Cardiac fibroblast (primary cell): ENCODE measurements around the gene IL18.
"Not testable (repeated sequence)": the region's sequence is repeated elsewhere in the genome, so short reads cannot be mapped to it uniquely, and the experiment has no call there.

Experiments used
- DNase-seq, 2 donors: peaks; one replicate each; pipeline versions ENCODE4 v3.0.0 to v3.0.0-alpha.2; 2010; ENCODE audit warnings: low read depth in 2 of 2
- H3K4me3 ChIP-seq, 2 donors: replicated peaks in 1 of 2; 1 replicate in 1 of 2; 2 replicates in 1 of 2; pipeline ENCODE4 v1.5.1; 2011; ENCODE audit warnings: low read depth in 2 of 2, low read length in 2 of 2, mild to moderate bottlenecking in 2 of 2, moderate library complexity in 1 of 2
- TF ChIP-seq, protein P1 (sequence below): IDR thresholded peaks from one replicate; pipeline ENCODE4 v1.5.1; 2011; ENCODE audit warnings: low read depth, mild to moderate bottlenecking, low read length, inconsistent platforms

Gene IL18

DNA sequence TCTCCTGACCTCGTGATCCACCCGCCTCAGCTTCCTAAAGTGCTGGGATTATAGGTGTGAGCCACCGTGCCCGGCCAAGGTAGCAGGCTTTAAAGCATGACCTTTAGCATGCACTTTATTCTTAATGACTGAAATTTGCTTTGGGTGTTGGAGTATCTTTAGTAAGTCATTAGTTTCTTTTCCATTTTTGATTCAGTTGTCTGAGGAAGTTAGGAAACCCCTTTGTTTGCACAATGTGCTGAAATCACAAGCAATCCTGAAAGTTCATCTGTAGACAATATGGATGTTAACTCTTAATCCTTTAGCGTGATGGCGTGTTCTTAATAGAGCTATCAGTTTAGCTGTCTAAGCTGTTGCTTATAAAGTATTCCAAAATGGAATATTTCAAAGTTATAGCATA, 60.4 kb downstream of the IL18 start:
- TF ChIP-seq, protein P1, sequence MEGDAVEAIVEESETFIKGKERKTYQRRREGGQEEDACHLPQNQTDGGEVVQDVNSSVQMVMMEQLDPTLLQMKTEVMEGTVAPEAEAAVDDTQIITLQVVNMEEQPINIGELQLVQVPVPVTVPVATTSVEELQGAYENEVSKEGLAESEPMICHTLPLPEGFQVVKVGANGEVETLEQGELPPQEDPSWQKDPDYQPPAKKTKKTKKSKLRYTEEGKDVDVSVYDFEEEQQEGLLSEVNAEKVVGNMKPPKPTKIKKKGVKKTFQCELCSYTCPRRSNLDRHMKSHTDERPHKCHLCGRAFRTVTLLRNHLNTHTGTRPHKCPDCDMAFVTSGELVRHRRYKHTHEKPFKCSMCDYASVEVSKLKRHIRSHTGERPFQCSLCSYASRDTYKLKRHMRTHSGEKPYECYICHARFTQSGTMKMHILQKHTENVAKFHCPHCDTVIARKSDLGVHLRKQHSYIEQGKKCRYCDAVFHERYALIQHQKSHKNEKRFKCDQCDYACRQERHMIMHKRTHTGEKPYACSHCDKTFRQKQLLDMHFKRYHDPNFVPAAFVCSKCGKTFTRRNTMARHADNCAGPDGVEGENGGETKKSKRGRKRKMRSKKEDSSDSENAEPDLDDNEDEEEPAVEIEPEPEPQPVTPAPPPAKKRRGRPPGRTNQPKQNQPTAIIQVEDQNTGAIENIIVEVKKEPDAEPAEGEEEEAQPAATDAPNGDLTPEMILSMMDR: no peak
- DNase-seq: no peak
- no peak overlapping the region for H3K4me3 ChIP-seq

DNA sequence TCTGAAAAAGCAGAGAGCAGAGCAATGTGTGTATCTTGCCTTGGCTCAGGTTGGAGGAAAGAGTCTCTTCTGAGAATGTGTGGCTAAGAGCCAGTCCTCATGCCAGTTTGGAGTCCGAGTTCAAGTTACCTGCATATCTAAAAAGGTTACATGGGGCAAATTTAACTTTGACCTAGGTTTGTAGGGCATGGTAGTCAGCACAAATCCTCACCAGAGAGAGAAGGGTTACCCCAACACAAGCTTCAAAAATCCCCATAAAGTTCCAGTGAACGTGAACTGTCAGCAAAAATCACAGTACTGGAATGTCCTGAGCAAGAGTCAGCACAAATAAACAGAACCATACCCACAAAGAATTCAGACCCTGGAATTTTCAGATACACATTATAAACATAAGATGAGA, 63.4 kb downstream of the IL18 start:
- TF ChIP-seq, protein P1: no peak

DNA sequence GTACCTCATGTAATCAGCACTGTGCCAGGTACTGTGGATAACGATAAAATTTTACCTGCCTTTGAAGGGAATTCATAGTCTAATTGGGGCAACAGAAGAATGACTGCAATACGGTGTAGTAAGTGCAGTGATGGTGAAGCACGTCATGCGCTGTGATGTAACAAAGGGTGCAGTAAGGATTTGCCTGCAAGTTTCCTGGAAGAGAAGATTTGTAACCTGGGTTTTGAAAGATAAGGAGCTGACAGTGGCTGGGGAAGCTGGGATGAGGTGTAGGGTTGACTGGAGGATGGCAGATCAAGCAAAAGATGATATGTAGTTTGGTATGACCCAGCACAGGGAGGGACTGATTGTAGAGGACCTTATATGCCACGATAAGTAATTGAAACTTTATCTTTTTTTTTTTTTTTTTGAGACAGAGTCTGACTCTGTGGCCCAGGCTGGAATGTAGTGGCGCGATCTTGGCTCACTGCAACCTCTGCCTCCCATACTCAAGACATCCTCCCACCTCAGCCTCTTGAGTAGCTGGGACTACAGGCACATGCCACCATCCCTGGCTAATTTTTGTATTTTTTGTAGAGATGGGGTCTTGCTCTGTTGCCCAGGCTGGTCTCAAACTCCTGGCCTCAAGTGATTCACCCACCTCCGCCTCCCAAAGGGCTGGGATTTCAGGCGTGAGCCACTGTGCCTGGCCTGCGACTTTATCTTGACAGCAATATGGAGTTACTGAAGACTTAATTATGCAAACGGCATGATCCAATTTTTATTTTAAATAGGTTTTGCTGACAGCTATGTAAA, 66.0 kb downstream of the IL18 start:
- TF ChIP-seq, protein P1: no peak
- no peak overlapping the region for H3K4me3 ChIP-seq
- no peak for DNase-seq

More for the DNA sequence above, 63.4 kb downstream of the IL18 start:
- peak; percentile 4 to 19 for DNase-seq
- no peak overlapping the region for H3K4me3 ChIP-seq

DNA sequence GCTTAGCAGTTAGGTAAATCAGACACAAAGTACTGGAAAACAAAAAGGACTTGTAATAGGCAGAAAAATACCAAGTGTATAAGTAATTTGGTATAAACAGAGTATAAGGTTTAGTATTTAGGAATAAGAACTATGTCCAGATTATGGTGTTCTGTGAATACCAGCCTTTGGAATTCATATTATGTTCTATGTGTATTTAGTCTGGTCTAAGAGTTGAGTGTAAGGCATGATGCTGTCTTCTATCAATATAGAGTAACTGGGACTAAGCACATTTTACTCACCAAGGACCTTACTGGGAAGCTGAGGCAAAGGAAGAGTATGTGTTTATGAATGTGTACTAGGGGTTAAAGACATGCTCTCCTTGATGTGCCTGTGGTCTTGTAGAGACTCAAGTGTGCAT, 67.7 kb downstream of the IL18 start:
- H3K4me3 ChIP-seq: no peak overlapping the region
- no peak for DNase-seq
- TF ChIP-seq, protein P1: no peak

DNA sequence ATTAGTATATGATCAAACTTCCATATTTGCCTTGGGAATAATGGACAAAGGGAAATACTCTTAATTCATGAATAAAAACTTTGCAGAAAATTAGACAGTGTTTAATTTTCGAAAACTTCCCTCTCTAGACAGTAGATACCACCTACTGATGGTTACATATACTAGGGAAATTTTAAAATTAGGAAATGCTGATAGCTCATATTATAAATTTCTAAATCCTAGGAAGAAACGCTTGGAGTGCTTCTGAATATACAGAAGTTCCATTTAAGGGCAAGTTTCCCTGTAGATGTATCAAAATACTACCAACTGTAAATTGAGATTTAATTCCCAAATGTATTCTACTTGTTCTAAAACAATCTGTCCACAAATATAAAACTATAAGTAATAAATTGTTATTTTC, 68.6 kb downstream of the IL18 start:
- not testable (repeated sequence) for H3K4me3 ChIP-seq, DNase-seq
